NCI-H2171 treated with DMSO at 0.1 percent for 48 hours (cell line): Measurements from ENCODE around the gene PTPN5.
"Not testable (repeated sequence)": the region's sequence is repeated elsewhere in the genome, so short reads cannot be mapped to it uniquely, and the experiment has no call there.

Experiments used
- DNase-seq: peaks from one replicate; lab custom pipeline; 2025; lab: John Stamatoyannopoulos, UW

Gene PTPN5

GRCh38 chr11:18791207-18791968, at the start of gene PTPN5:
TSS of gene PTPN5 (minus strand) at chr11:18791798. CDS start at chr11:18771958, 19,840 bp downstream.
- DNase-seq, result no peak

GRCh38 chr11:18836417-18836816, 44.8 kb upstream of the PTPN5 start:
- no peak for DNase-seq

- DNase-seq, result no peak
Observed at GRCh38 chr11:18834754-18835466, 43.3 kb upstream of the PTPN5 start.

- DNase-seq, result not testable (repeated sequence)
Observed at GRCh38 chr11:18820160-18820559, 28.6 kb upstream of the PTPN5 start.

GRCh38 chr11:18804199-18804999, 12.8 kb upstream of the PTPN5 start:
- no peak for DNase-seq

GRCh38 chr11:18802381-18803257, 11.0 kb upstream of the PTPN5 start:
- DNase-seq, result peak; percentile 25

- DNase-seq, result no peak
Observed at GRCh38 chr11:18798799-18799469, 7.3 kb upstream of the PTPN5 start.

- no peak for DNase-seq
Observed at GRCh38 chr11:18794956-18795355, 3.4 kb upstream of the PTPN5 start.

GRCh38 chr11:18792827-18793226, 1.2 kb upstream of the PTPN5 start:
- DNase-seq, result no peak

GRCh38 chr11:18791969-18792628, 501 bp upstream of the PTPN5 start:
- no peak for DNase-seq

- DNase-seq, result no peak
Observed at GRCh38 chr11:18790883-18791206, 753 bp downstream of the PTPN5 start.

- no peak for DNase-seq
Observed at GRCh38 chr11:18789942-18790341, 1.7 kb downstream of the PTPN5 start.

- no peak for DNase-seq
Observed at GRCh38 chr11:18785411-18785810, 6.2 kb downstream of the PTPN5 start.

GRCh38 chr11:18780896-18781295, 10.7 kb downstream of the PTPN5 start:
- no peak for DNase-seq

- no peak for DNase-seq
Observed at GRCh38 chr11:18780329-18780728, 11.3 kb downstream of the PTPN5 start.

GRCh38 chr11:18778468-18778867, 13.1 kb downstream of the PTPN5 start:
- no peak for DNase-seq

GRCh38 chr11:18776324-18776723, 15.3 kb downstream of the PTPN5 start:
- no peak for DNase-seq

GRCh38 chr11:18775492-18776292, 15.9 kb downstream of the PTPN5 start:
- no peak for DNase-seq

GRCh38 chr11:18774801-18775200, 16.8 kb downstream of the PTPN5 start:
- no peak for DNase-seq

GRCh38 chr11:18773681-18774080, 17.9 kb downstream of the PTPN5 start:
- DNase-seq, result no peak
